ENCODE results near the gene ALG1L2.
"Not testable (repeated sequence)": the region's sequence is repeated elsewhere in the genome, so short reads cannot be mapped to it uniquely, and the experiment has no call there.

The ALG1L2 gene

GRCh38 chr3:130122891-130123775, 41.5 kb downstream of the ALG1L2 start:
- DNase-seq (ENCODE audit: low read depth in 3 of 3), result not testable (repeated sequence)

GRCh38 chr3:130125406-130125805, 43.8 kb downstream of the ALG1L2 start:
- DNase-seq (ENCODE audit: low read depth in 3 of 3), result not testable (repeated sequence)

GRCh38 chr3:130136337-130136736, 54.7 kb downstream of the ALG1L2 start:
- not testable (repeated sequence) for DNase-seq (ENCODE audit: low read depth in 3 of 3)

- not testable (repeated sequence) for DNase-seq (ENCODE audit: low read depth in 3 of 3)
These were observed 56.1 kb downstream of the ALG1L2 start for GRCh38 chr3:130137685-130138084.

GRCh38 chr3:130138992-130139391, 57.4 kb downstream of the ALG1L2 start:
- not testable (repeated sequence) for DNase-seq (ENCODE audit: low read depth in 3 of 3)

- DNase-seq (ENCODE audit: low read depth in 3 of 3), result not testable (repeated sequence)
These were observed 59.1 kb downstream of the ALG1L2 start for GRCh38 chr3:130140756-130141155.

- not testable (repeated sequence) for DNase-seq (ENCODE audit: low read depth in 3 of 3)
These were observed 62.2 kb downstream of the ALG1L2 start for GRCh38 chr3:130143648-130144327.

- DNase-seq (ENCODE audit: low read depth in 3 of 3), result not testable (repeated sequence)
These were observed 62.7 kb downstream of the ALG1L2 start for GRCh38 chr3:130144328-130144650.

GRCh38 chr3:130145456-130145855, 63.8 kb downstream of the ALG1L2 start:
- DNase-seq (ENCODE audit: low read depth in 3 of 3), result not testable (repeated sequence)

GRCh38 chr3:130146465-130146864, 64.8 kb downstream of the ALG1L2 start:
- DNase-seq (ENCODE audit: low read depth in 3 of 3), result not testable (repeated sequence)
